ENCODE data around the gene RAB6A. TPM values are rescaled to one million over a fixed set of nuclear protein-coding genes. Genes with fewer than 3 reads are reported as not detected.

The RAB6A gene
- total RNA-seq, 1 experiment from 2014 or later, result 227 TPM

- no TSS peak for BruUV-seq (replicated peaks)
- no peaks in the 10 kb centered on the region; the same call in 1 of the 2 replicates for H3K9me3 ChIP-seq
- H3K27me3 ChIP-seq (replicated peaks; ENCODE audit: control insufficient read depth, insufficient read depth, low read length), result no peaks in the 10 kb centered on the region
- Mint-ChIP-seq H3K36me3 (ENCODE audit: insufficient read depth, unreplicated experiment) (no peaks in the 10 kb centered on the region), H3K27ac (ENCODE audit: unreplicated experiment) (no peak overlapping the region), H3K27me3 (ENCODE audit: insufficient read depth, unreplicated experiment) (no peaks in the 10 kb centered on the region), H3K9me3 (ENCODE audit: unreplicated experiment) (no peaks in the 10 kb centered on the region), H3K4me3 (ENCODE audit: unreplicated experiment) (no peak overlapping the region), H3K4me1 (ENCODE audit: low read depth, unreplicated experiment) (peaks cover 13% of the 10 kb centered on the region)
- DNase-seq, result no peak
- ChIA-PET CTCF (no interaction called here), POLR2A (interaction anchor here (0.6 kb wide), 1 partner anchor 17 kb away, joined by 3 read pairs; no protein-coding TSS in a partner anchor)
- intact Hi-C loops (cut with micrococcal nuclease; ENCODE audit: unreplicated experiment), result no loop called here
- no peaks in the 10 kb centered on the region for H3K36me3 ChIP-seq (ENCODE audit: control insufficient read depth, insufficient read depth, low read length)
- no peaks in the 10 kb centered on the region for H3K4me1 ChIP-seq
- TF ChIP-seq, protein P1, sequence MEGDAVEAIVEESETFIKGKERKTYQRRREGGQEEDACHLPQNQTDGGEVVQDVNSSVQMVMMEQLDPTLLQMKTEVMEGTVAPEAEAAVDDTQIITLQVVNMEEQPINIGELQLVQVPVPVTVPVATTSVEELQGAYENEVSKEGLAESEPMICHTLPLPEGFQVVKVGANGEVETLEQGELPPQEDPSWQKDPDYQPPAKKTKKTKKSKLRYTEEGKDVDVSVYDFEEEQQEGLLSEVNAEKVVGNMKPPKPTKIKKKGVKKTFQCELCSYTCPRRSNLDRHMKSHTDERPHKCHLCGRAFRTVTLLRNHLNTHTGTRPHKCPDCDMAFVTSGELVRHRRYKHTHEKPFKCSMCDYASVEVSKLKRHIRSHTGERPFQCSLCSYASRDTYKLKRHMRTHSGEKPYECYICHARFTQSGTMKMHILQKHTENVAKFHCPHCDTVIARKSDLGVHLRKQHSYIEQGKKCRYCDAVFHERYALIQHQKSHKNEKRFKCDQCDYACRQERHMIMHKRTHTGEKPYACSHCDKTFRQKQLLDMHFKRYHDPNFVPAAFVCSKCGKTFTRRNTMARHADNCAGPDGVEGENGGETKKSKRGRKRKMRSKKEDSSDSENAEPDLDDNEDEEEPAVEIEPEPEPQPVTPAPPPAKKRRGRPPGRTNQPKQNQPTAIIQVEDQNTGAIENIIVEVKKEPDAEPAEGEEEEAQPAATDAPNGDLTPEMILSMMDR (IDR thresholded peaks at IDR 0.05; ENCODE audit: insufficient read depth in 1 of 2, low read depth in 1 of 2, low read length in 1 of 2, severe bottlenecking in 1 of 2, unreplicated experiment in 1 of 2), result no peak
- no peak overlapping the region for H3K4me3 ChIP-seq (ENCODE audit: low read depth, low read length)
Measured at GRCh38 chr11:73641668-73642067, 119.2 kb downstream of the RAB6A start.

DNA sequence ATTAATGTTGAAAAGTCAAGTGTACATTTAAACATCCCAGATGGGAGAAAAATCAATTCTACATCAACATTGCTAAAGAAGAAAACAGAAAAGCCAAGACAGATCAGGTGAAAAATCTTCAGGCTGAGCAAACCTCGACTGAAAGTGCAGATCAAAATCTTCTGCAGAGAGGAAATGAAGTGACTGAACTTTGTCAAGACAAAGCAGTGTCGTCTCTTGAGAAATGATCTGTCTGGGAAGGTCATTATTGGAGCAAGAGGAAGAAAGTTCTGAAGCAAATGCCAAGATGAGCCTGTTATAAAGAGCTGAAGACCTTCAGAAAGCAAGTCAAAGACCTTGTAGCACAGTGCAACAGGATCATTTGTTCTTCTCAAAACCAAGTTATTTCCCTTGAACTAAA is 120.3 kb downstream of the RAB6A start:
- Histone ChIP-seq H3K9me3 (no peaks in the 10 kb centered on the region; the same call in 1 of the 2 replicates), H3K27me3 (replicated peaks; ENCODE audit: control insufficient read depth, insufficient read depth, low read length) (no peaks in the 10 kb centered on the region), H3K4me1 (no peaks in the 10 kb centered on the region), H3K36me3 (ENCODE audit: control insufficient read depth, insufficient read depth, low read length) (no peaks in the 10 kb centered on the region), H3K4me3 (ENCODE audit: low read depth, low read length) (no peak overlapping the region)
- Mint-ChIP-seq H3K27ac (ENCODE audit: unreplicated experiment) (no peak overlapping the region), H3K9me3 (ENCODE audit: unreplicated experiment) (no peaks in the 10 kb centered on the region), H3K27me3 (ENCODE audit: insufficient read depth, unreplicated experiment) (no peaks in the 10 kb centered on the region), H3K4me3 (ENCODE audit: unreplicated experiment) (no peak overlapping the region), H3K4me1 (ENCODE audit: low read depth, unreplicated experiment) (peaks cover 8% of the 10 kb centered on the region), H3K36me3 (ENCODE audit: insufficient read depth, unreplicated experiment) (no peaks in the 10 kb centered on the region)
- no peak for DNase-seq
- intact Hi-C loops (cut with micrococcal nuclease; ENCODE audit: unreplicated experiment), result no loop called here
- no TSS peak for BruUV-seq (replicated peaks)
- TF ChIP-seq, protein P1 (IDR thresholded peaks at IDR 0.05; ENCODE audit: insufficient read depth in 1 of 2, low read depth in 1 of 2, low read length in 1 of 2, severe bottlenecking in 1 of 2, unreplicated experiment in 1 of 2), result no peak
- ChIA-PET POLR2A (interaction anchor here (0.5 kb wide), 1 partner anchor 15 kb away, joined by 3 read pairs; no protein-coding TSS in a partner anchor), CTCF (interaction anchor here (0.5 to 1.5 kb wide), 3 partner anchors 15 to 290 kb away, joined by 3 to 6 read pairs (median 3); no protein-coding TSS in a partner anchor)

DNA sequence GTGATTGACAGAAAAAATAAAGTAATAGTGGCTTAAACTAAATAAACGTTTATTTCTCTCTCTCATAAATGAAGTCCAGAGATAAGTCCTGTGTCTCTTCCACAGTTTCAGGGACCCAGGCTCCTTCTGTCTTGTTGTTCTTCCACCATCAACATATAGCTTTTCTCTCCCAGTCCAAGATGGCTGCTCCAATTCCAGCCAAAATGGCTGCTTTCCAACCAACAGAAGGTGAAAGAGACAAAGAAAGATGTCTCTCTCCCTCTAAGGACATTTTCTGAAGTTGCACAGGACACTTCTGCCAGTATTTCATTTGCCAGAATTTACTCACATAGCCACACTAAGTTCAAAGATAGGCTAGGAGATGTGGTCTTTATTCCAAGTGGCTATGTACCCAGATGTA is 123.9 kb downstream of the RAB6A start:
- Mint-ChIP-seq H3K27ac (ENCODE audit: unreplicated experiment) (no peak overlapping the region), H3K4me3 (ENCODE audit: unreplicated experiment) (no peak overlapping the region), H3K4me1 (ENCODE audit: low read depth, unreplicated experiment) (no peaks in the 10 kb centered on the region), H3K9me3 (ENCODE audit: unreplicated experiment) (no peaks in the 10 kb centered on the region), H3K36me3 (ENCODE audit: insufficient read depth, unreplicated experiment) (no peaks in the 10 kb centered on the region), H3K27me3 (ENCODE audit: insufficient read depth, unreplicated experiment) (no peaks in the 10 kb centered on the region)
- POLR2A ChIA-PET, result no interaction called here
- no peaks in the 10 kb centered on the region; the same call in 1 of the 2 replicates for H3K9me3 ChIP-seq
- H3K27me3 ChIP-seq (replicated peaks; ENCODE audit: control insufficient read depth, insufficient read depth, low read length), result no peaks in the 10 kb centered on the region
- H3K4me3 ChIP-seq (ENCODE audit: low read depth, low read length), result no peak overlapping the region
- H3K4me1 ChIP-seq, result no peaks in the 10 kb centered on the region
- CTCF ChIA-PET, result interaction anchor here (0.8 to 0.9 kb wide), 2 partner anchors 11 to 142 kb away, joined by 3 read pairs; no protein-coding TSS in a partner anchor
- no peaks in the 10 kb centered on the region for H3K36me3 ChIP-seq (ENCODE audit: control insufficient read depth, insufficient read depth, low read length)
- BruUV-seq (replicated peaks), result no TSS peak
- intact Hi-C loops (cut with micrococcal nuclease; ENCODE audit: unreplicated experiment), result no loop called here
- no peak for DNase-seq
- TF ChIP-seq, protein P1 (IDR thresholded peaks at IDR 0.05; ENCODE audit: insufficient read depth in 1 of 2, low read depth in 1 of 2, low read length in 1 of 2, severe bottlenecking in 1 of 2, unreplicated experiment in 1 of 2), result no peak
